ENCODE data around the gene PSMB7.

DNA sequence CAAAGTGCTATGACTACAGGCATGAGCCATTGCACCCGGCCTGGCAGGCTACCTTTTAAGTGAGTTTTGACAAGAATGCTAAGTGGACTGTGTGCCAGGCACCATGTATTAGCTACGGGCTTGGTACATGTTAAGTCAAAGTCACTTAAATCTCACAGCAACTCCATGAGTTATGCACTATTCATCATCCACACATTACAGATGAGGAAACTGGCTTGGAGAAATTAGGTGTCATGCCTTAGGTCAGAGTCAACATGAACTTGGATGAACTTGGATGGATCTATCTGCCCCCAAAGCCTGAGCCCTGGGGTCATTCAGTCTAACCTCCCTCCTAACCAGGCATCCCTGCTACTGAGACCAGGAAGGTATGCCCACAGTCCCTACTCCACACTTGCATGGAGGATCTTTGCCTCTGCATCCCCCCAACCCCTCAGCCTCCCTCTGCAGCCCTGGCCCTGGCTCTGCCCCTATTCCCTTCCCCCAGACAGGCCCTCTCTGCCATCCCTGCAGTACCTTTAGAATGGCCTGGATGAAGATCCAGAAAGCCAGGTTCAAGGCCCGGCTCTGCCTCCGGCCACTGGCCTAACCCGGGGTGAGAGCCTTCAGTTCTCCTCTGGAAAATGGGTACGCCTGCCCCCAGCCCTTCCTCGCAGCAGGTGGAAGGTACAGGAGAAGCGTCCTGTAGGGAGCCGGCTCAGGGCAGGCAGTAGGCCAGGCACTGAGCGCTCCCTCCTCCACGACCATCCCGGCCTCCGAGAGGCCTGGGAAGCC, 34.3 kb upstream of the PSMB7 start:
- TF ChIP-seq, protein P1, sequence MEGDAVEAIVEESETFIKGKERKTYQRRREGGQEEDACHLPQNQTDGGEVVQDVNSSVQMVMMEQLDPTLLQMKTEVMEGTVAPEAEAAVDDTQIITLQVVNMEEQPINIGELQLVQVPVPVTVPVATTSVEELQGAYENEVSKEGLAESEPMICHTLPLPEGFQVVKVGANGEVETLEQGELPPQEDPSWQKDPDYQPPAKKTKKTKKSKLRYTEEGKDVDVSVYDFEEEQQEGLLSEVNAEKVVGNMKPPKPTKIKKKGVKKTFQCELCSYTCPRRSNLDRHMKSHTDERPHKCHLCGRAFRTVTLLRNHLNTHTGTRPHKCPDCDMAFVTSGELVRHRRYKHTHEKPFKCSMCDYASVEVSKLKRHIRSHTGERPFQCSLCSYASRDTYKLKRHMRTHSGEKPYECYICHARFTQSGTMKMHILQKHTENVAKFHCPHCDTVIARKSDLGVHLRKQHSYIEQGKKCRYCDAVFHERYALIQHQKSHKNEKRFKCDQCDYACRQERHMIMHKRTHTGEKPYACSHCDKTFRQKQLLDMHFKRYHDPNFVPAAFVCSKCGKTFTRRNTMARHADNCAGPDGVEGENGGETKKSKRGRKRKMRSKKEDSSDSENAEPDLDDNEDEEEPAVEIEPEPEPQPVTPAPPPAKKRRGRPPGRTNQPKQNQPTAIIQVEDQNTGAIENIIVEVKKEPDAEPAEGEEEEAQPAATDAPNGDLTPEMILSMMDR (conservative IDR thresholded peaks at IDR 0.05), result no peak
- TF ChIP-seq ZFX (IDR thresholded peaks at IDR 0.05), result no peak
